GM19193 (cell line): ENCODE data around the gene PDE3B.
A peak's percentile ranks its signal among the peaks of the same experiment; 100 is the strongest.

Source experiments
- POLR2A ChIP-seq: IDR thresholded peaks from 4 replicates; pipeline ENCODE4 v1.6.1; 2011; ENCODE audit not compliant: insufficient read depth, insufficient read length; ENCODE audit errors: extremely low read depth

PDE3B gene

DNA sequence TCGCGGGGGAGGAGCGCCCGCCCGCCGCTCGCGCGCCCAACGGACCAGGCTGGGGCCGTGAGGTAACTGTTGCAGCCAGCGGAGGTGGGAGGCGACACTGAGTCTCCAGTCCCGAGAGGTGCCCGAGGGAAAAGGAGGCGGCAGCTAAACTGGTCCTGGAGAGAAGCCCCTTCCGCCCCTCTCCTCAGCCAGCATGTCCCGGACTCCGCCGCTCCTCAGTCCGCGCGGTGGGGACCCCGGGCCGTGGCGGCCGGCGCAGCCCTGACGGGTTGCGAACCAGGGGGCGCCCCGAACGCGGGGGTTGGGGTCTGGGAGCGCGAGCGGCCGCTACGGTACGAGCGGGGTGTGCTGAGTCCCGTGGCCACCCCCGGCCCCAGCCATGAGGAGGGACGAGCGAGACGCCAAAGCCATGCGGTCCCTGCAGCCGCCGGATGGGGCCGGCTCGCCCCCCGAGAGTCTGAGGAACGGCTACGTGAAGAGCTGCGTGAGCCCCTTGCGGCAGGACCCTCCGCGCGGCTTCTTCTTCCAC is at the start of gene PDE3B:
Gene PDE3B (plus strand): TSS at position 108 of the 529 bp plus-strand sequence. CDS start 272 bp downstream, at position 380.
- TF ChIP-seq POLR2A = peak; percentile 48

- no peak for TF ChIP-seq POLR2A
Observed at GRCh38 chr11:14607713-14608112, 35.9 kb upstream of the PDE3B start.

DNA sequence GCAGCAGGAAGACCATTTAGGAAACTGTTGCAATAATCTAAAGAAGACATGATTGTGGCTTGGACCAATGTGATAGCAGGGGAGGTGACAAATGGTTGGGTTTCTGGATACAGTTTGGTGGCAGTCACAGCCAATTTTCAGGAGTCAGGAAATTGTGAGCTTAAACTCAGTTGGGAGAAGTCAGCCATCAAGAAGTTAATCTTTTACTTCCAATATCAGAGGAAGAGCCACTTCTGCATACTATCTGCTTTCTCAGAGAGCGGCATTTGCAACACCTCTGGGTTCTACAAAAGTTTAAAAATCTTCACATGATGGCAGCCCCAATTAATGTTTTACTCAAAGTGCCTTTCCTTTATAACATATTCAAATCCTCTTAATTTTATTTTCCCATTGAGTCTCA is 33.7 kb upstream of the PDE3B start:
- TF ChIP-seq POLR2A = no peak

DNA sequence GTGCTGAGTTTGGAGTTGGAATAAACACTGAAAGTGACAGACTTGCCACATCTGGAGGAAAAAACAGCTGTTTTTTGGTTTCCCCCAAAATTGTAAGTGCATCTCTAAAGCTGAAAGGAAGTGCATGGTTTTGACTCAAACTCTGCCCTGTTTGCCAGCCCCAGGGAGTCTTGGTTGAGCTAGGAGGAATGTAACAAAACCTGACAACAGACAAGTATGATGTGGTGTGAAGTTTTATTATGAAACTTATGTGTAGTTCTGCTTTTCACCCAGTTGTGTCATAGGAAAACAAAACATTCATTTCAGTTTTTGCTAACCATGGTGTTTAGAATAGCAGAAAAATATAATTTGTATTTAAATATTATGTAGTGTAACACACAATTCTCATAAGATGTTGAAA is 31.7 kb upstream of the PDE3B start:
- no peak for TF ChIP-seq POLR2A

- TF ChIP-seq POLR2A = no peak
Observed at GRCh38 chr11:14612694-14613093, 30.9 kb upstream of the PDE3B start.

GRCh38 chr11:14614091-14614622 is 29.4 kb upstream of the PDE3B start:
- TF ChIP-seq POLR2A = no peak

GRCh38 chr11:14617241-14618027 is 26.2 kb upstream of the PDE3B start:
- no peak for TF ChIP-seq POLR2A

GRCh38 chr11:14618060-14618459 is 25.5 kb upstream of the PDE3B start:
- no peak for TF ChIP-seq POLR2A

DNA sequence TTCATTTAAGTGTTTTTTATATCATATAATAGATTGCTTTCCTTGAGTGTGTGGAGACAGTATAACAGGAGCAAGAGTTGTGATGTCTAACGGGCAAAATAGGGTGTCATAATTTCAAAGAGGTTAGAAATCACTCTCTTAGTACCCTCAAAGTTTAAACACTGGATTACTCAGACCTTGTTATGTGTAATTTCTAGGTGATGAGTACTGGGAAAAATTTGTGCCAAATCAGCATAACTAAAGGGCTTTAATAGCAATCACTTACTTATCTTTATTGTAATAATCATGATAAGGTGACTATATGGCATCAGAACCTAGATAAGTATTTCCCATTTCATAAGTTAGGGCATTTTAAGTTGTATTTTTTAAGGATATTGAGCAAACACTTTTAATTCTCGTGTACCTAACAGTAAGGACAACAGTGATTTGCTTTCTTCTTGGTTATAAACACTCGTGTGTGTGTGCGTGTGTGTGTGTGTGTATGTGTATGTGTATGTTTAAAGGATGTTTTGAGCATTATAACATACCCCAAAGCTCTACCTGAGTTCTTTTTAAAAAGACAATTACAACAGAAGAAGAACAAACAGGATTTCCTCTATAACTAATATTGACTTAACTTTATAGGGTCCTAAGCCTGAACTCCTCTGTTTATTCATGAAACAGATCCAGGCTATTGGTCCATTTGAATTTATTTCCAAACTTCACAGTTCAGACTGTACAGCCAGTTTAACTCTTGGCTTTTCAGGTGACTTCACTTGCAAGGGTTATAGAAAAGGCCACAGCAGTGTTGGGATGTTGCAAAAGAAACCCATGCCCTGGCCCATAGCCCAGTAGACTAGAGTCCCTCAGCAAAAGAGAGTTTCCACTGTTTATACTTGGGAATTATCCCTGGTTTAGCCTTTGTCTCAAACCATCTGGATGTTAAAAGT is 23.7 kb upstream of the PDE3B start:
- TF ChIP-seq POLR2A = no peak

GRCh38 chr11:14622223-14622954 is 21.2 kb upstream of the PDE3B start:
- no peak for TF ChIP-seq POLR2A

DNA sequence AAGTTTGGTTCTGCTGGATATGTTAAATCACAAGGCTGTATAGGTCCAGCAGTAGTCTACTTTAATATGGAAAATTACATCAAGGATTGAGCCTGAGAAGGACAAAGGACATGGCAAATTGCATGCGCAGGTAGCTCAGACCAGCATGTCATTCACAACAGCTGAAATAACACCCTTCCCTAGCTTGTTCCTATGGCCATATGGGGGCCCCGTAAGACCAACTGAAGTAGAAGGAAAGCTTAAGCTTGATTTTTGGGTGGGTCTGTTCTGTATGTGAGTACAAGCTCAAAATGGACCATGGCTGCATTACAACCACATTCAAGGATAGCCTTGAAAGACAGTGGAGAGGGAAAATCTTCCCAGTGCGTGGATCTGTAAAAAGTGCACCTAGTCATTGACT is 20.6 kb upstream of the PDE3B start:
- no peak for TF ChIP-seq POLR2A

DNA sequence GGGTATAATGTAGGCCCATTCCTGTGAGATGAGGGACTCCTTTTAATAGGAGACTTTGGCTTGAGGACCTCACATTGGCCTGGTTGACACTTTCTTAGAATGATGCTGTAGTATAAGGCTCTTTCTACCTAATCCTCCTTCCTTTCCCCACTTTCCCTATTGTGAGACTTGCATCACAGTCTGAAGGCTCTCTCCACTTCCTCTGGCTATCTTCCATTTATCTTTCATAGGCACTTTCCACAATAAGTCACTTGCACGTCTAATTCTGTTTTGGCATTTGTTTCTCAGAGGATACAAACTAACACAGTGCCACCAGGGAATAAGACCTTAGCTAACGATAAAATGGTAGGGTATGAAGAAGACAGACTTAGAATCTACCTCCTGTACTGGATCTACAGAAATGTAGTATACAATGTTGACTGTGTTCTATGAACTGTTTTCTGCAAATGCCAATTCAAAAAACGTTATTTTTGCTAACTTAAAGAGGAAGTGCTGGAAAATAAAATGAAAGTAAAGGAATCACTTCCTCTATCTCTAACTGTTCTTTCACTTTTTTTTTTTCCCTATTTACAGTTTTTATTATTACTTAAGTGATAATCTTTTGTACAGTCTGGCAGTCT is 17.9 kb upstream of the PDE3B start:
- no peak for TF ChIP-seq POLR2A

DNA sequence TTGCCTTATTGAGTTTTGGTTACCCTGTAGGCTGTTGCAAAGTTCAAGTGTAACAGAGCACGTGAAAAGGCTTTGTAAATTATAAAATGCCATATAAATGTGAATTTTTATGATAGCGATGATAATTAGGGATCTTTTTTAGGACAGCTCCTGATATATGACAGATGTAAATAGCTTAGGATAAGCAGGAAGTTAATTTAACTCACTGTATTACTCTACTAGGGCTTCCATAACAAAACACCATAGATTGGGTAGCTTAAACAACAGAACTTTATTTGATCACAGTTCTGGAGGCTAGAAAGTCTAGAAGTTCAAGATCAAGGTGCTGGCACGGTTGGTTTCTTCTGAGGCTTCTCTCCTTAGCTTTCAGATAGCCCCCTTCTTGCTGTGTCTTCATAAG is 17.0 kb upstream of the PDE3B start:
- TF ChIP-seq POLR2A = no peak

- TF ChIP-seq POLR2A = no peak
Observed at GRCh38 chr11:14634813-14635212, 8.8 kb upstream of the PDE3B start.
